ENCODE data around the gene ALMS1.
A peak's percentile ranks its signal among the peaks of the same experiment; 100 is the strongest.

The ALMS1 gene

GRCh38 chr2:73356097-73356496 is 29.5 kb upstream of the ALMS1 start:
- no peak for TF ChIP-seq CTCF (IDR thresholded peaks at IDR 0.05; ENCODE audit: low read depth, low read length)

GRCh38 chr2:73359915-73360697 is 25.5 kb upstream of the ALMS1 start:
- TF ChIP-seq CTCF (IDR thresholded peaks at IDR 0.05; ENCODE audit: low read depth, low read length), result peak; percentile 28
- DNase-seq (ENCODE audit: extremely low read depth, low read depth), result no peak

More at GRCh38 chr2:73356097-73356496, 29.5 kb upstream of the ALMS1 start:
- no peak for DNase-seq (ENCODE audit: extremely low read depth, low read depth)

GRCh38 chr2:73366060-73366459 is 19.6 kb upstream of the ALMS1 start:
- TF ChIP-seq CTCF (IDR thresholded peaks at IDR 0.05; ENCODE audit: low read depth, low read length), result no peak
- no peak for DNase-seq (ENCODE audit: extremely low read depth, low read depth)

GRCh38 chr2:73368781-73369180 is 16.9 kb upstream of the ALMS1 start:
- DNase-seq (ENCODE audit: extremely low read depth, low read depth), result no peak
- no peak for TF ChIP-seq CTCF (IDR thresholded peaks at IDR 0.05; ENCODE audit: low read depth, low read length)

GRCh38 chr2:73370348-73370747 is 15.3 kb upstream of the ALMS1 start:
- no peak for TF ChIP-seq CTCF (IDR thresholded peaks at IDR 0.05; ENCODE audit: low read depth, low read length)
- DNase-seq (ENCODE audit: extremely low read depth, low read depth), result no peak

GRCh38 chr2:73373344-73373743 is 12.3 kb upstream of the ALMS1 start:
- no peak for DNase-seq (ENCODE audit: extremely low read depth, low read depth)
- no peak for TF ChIP-seq CTCF (IDR thresholded peaks at IDR 0.05; ENCODE audit: low read depth, low read length)

- DNase-seq (ENCODE audit: extremely low read depth, low read depth), result no peak
Observed at GRCh38 chr2:73374269-73374668, 11.4 kb upstream of the ALMS1 start.

More at GRCh38 chr2:73374269-73374668, 11.4 kb upstream of the ALMS1 start:
- no peak for TF ChIP-seq CTCF (IDR thresholded peaks at IDR 0.05; ENCODE audit: low read depth, low read length)
